Measurements from ENCODE around the gene GRK1. TPM values are rescaled to one million over a fixed set of nuclear protein-coding genes. Genes with fewer than 3 reads are reported as not detected.

Gene GRK1
- total RNA-seq, 1 donor from 2014 or later = not detected

GRCh38 chr13:113758651-113759524 is 91.9 kb downstream of the GRK1 start, which contains the start of gene TMEM255B:
Gene TMEM255B (plus strand): TSS chr13:113759226. CDS start chr13:113759270, 44 bp downstream.
- DNase-seq (ENCODE audit: low read depth in 2 of 2) = peak; percentile 73 to 76

GRCh38 chr13:113759525-113760137 is 92.6 kb downstream of the GRK1 start:
- DNase-seq (ENCODE audit: low read depth in 2 of 2) = peak; percentile 82 to 83

DNA sequence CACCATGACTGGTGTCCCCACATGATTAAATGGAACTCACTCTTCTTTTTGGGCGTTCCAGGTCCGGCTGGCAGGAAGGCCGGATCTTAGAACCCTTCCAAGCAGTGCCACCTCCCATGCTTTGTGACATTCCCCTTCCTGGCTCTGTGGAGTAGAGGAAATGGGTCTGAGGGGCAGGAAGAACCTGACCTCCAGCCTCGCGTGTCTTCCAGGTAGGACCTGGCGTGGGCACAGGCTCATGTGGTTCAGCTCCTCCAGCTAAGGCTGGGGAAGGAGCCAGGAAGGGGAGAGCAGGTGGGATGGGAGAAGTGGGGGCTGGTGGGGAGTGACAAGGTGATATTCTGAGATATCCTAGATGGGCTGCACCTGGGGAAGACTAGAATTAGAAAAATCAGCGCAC is 94.1 kb downstream of the GRK1 start:
- no peak for DNase-seq (ENCODE audit: low read depth in 2 of 2)

DNA sequence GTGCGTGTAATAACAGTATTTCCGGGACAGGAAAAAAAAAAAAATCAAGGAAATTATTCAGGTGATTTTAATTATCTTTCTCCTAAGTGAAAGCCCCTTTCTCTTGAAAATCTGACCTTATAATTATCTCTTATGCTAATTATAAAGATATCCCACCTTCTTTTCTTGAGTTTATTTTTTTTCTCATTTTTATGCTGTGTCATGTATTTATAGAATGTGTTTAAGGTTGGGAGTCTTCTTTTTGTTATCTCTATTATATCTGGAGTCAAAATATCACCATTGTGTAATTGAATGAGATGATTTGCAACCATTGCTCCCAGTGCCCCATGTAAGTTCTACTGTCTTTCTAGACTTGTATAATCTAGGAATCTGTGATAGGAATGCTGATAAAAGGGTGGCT is 95.1 kb downstream of the GRK1 start:
- DNase-seq (ENCODE audit: low read depth in 2 of 2) = no peak

DNA sequence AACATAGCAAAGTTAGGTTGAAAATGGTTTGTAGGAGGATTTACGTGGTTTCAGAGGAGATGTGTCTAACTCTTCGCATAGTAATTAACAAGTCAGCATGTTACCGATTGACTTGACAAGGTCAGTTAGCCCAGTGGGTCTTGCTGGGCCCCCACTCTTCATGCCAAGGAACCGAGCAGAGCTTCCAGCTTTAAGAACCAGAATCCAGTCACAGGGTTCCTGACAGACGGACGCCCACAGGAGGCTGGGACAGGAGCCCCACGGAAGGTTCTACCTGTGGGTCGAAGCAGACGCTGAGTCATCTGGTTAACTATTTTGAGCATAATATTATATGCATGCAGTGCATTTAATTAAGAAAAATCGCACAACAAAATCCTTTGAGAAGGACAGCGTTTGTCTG is 95.5 kb downstream of the GRK1 start:
- DNase-seq (ENCODE audit: low read depth in 2 of 2) = no peak

DNA sequence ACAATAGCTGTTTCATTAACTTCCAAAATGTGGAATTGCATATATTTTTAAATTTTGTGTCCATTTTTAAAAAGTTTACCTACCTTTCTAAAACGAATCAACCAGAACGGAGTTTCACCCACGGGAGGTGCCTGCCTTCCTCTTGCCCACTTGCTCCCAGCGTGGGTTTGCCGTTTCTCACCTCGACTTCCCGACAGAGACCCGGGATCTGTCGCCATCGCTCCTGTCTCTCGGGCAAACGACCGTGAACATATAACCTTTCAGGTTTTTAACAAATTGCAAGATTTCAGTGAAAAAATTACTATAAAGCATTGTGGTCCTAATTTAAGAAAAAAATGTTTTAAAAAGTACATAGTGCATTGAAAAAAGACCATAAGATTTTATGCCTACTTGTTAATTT is 96.2 kb downstream of the GRK1 start:
- no peak for DNase-seq (ENCODE audit: low read depth in 2 of 2)

DNA sequence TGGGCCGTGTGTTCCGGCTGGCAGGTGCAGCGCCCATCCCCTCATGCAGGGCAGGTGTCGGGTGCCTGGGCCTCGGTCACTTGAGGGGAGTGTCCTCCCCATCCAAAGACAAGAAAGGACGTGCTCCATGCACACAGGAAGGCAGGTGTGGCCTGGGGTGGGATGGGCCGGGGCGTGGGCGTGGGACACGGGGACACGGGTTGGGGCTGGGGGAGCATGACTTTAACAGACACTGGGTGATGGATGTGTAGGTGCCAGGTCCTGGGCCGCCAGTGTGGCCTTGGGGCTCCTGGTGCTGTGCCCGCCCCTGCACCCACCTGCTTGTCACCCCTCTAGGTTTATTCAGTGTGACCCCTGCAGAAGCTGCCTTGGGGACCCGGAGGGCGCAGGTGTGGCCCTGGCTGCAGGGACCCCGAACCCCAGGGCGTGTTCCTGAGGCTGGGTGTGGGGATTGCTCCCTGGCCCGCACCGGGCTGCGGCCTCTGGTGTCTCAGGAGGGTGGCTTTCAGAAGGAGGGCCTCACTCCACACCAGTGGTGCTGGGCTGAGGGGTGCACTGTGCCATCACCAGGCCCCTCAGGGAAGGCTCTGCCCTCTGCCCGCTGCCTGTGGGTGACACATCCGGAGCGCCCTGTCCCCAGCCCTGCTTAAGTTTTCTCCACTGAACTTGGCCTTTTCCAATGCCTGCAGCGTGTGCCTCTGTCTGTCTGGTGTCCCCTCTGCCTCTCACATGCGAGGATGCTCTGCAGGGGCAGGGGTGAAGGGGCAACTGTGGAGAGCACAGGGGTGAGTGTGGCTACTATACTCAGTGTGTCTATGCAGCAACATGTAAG is 97.2 kb downstream of the GRK1 start:
- DNase-seq (ENCODE audit: low read depth in 2 of 2) = no peak

GRCh38 chr13:113764793-113765563 is 98.0 kb downstream of the GRK1 start:
- DNase-seq (ENCODE audit: low read depth in 2 of 2) = no peak

DNA sequence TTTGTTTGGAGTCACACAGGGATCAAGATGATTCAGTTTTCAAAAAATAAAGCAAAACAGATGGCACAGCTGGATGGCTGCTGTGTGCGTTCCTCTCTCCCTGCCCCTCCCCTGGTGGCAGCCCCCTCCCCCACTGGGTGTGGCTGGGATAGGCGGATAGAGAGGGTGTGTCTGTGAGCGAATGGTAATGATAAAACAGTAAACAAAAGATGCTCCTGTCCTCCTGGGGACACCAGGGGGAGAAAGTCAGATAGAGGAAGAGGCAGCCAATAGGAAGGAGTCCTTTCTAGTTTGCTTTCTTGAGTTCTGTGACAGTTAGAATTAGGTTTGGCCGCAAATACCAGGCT is 98.5 kb downstream of the GRK1 start:
- DNase-seq (ENCODE audit: low read depth in 2 of 2) = no peak

DNA sequence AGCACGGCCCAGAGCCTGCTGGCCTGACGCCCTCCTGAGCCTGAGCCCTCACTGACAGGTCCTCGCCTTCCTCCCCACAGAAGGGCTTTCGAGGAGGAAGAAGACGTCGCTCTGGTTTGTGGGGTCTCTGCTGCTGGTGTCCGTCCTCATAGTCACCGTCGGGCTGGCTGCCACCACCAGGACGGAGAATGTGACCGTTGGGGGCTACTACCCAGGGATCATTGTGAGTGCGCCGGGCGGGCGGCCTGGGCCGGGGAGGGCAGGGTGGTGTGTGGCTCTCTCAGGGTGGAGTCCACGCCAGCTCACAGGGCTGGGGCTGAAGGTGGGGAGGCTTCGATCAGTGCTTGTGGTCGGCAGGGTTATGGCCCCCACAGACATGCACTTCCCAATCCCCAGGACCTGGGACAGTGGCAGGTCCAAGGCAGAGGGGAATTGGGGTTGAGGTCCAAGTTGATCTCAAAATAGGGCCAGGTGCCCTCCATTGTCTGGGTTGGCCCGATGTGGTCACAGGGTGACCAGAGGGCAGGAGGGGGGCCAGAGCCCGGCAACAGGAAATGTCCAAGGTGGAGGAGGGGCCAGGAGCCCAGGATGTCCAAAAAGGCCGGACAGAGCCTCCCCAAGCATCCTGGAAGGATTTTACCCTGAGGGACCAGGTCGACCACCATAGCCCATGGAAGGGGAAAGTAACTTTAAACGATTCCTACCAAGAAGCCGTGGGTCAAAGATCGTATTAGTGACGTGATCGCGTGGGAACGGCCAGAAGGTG is 99.2 kb downstream of the GRK1 start:
- DNase-seq (ENCODE audit: low read depth in 2 of 2) = no peak

DNA sequence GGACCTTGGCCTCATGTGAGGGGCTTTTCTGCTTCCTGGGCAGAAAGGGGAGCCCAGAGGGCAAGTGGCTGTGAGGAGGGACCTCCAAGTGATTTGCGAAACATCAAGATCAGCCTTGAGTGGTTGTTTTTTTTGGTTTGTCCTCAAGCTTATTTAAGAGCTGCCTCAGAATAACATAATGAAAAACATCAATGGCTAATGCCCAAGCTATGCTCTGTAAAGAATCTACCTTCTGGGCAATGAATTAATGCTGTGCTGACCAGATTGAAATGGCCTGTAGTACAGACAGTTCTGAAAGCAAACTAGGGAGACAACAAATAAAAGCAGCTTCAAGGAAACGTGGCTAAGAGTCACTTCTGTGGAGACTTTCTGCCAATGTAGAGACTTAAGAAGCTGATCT is 100.3 kb downstream of the GRK1 start:
- no peak for DNase-seq (ENCODE audit: low read depth in 2 of 2)

GRCh38 chr13:113768018-113768905 is 101.2 kb downstream of the GRK1 start:
- DNase-seq (ENCODE audit: low read depth in 2 of 2) = no peak

- DNase-seq (ENCODE audit: low read depth in 2 of 2) = no peak
These were observed 102.1 kb downstream of the GRK1 start for GRCh38 chr13:113769106-113769505.

DNA sequence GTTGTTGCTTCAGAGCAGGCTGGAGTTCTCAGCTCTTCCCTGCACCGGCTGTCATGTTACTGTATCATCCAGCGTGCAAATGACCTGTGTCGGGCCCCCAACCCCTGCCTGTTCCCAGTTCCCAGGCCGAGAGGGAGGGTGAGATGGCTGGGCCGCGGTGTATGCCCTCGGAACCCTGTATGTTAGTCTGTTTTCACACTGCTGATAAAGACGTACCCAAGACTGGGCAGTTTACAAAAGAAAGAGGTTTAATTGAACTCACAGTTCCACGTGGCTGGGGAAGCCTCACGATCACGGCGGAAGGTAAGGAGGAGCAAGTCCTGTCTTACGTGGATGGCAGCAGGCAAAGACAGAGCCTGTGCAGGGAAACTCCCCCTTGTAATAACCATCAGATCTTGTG is 102.9 kb downstream of the GRK1 start:
- no peak for DNase-seq (ENCODE audit: low read depth in 2 of 2)

- DNase-seq (ENCODE audit: low read depth in 2 of 2) = no peak
These were observed 103.4 kb downstream of the GRK1 start for GRCh38 chr13:113770441-113770840.

GRCh38 chr13:113770937-113771336 is 103.9 kb downstream of the GRK1 start:
- DNase-seq (ENCODE audit: low read depth in 2 of 2) = peak in 1 of 2 donors; percentile 19

DNA sequence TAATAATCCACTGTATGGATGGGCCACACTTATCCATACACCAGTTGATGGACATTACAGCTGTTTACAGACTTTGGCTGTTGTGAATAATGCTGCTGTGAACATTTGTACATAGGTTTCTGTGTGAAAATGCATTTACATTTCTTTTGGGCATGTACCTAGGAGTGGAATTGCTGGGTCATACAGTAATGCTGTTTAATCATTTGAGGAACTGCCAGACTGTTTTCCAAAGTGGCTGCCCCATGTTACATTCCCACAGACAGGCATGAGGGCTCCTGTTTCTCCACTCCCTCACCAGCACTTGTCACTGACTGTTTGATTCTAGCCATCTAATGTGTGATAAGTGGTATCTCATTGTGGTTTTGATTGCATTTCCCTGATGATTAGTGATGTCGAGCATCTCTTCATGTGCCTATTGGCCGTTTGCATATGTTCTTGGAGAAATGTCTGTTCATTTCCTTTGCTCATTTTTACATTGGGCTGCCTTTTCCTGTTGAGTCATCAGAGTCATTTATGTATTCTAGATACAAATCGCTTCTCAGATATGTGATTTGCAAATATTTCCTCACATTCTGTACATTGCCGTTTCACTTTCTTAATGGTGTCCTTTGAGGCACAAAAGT is 104.8 kb downstream of the GRK1 start:
- DNase-seq (ENCODE audit: low read depth in 2 of 2) = peak; percentile 77 to 93

DNA sequence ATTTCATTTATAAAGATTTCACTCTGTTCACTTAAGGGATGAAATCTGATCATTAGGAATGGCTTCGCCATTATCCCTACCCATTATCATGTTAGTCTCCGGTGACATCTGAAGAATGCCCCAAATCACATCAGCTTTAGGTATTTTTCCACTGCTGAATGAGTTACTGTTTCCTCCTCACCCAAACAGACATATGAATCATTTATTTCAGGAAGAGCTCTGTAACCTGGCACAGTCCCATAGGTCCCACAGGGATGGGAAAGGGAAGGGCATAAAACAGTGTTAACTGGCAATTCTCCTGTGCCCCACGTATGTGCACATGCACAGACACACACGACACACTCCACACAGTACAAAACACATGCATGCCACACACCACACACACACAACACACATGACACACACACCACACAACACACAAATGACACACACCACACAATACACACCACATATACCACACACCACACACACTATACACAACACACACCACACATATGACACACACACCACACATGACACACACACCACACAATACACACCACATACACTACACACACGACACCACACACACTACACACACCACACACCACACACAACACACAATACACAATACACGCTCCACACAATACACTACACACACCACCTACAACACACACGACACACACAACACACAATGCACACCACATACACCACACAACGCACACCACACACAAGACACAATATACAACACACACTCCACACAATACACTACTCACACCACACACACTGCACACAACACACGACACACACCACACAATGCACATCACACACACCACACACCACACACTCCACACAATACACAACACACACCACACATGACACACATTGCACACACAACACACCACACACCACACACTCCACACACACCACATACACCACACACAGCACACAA is 107.4 kb downstream of the GRK1 start:
- DNase-seq (ENCODE audit: low read depth in 2 of 2) = peak; percentile 90 to 96

All from lung microvascular endothelial cell (primary cell).